Liver (tissue), 9 donors: ENCODE results near the gene HOOK2. TPM values are rescaled to one million over a fixed set of nuclear protein-coding genes. Genes with fewer than 3 reads are reported as not detected.

ENCODE experiments used
- DNase-seq: peaks from one replicate; pipeline ENCODE4 v3.0.0-alpha.2; 2017; ENCODE audit warnings: low spot score
- H3K27ac ChIP-seq, 2 donors: one replicate each; pipeline ENCODE4 v1.7.0; 2013; ENCODE audit warnings: inconsistent platforms in 2 of 2, low read length in 2 of 2, control low read depth in 1 of 2, low read depth in 1 of 2, mild to moderate bottlenecking in 1 of 2
- H3K27me3 ChIP-seq, 4 donors: one replicate each; pipeline versions ENCODE4 v1.6.1 to v1.7.0; 2013; ENCODE audit warnings: low read length in 3 of 4, inconsistent platforms in 1 of 4, mild to moderate bottlenecking in 1 of 4, moderate library complexity in 1 of 4; ENCODE audit not compliant: control insufficient read depth in 4 of 4, insufficient read depth in 4 of 4
- H3K36me3 ChIP-seq, 4 donors: one replicate each; pipeline versions ENCODE4 v1.6.1 to v1.7.0; 2013; ENCODE audit warnings: low read length in 3 of 4, mild to moderate bottlenecking in 3 of 4, low read depth in 1 of 4, moderate library complexity in 1 of 4; ENCODE audit not compliant: control insufficient read depth in 4 of 4, insufficient read depth in 3 of 4
- H3K4me1 ChIP-seq, 4 donors: one replicate each; pipeline versions ENCODE4 v1.6.1 to v1.7.0; 2013; ENCODE audit warnings: low read length in 3 of 4, mild to moderate bottlenecking in 3 of 4, moderate library complexity in 1 of 4; ENCODE audit not compliant: control insufficient read depth in 4 of 4, insufficient read depth in 4 of 4
- H3K4me3 ChIP-seq, 3 donors: one replicate each; pipeline versions ENCODE4 v1.6.1 to v1.7.0; 2013; ENCODE audit warnings: low read length in 3 of 3, control low read depth in 1 of 3, low read depth in 1 of 3, mild to moderate bottlenecking in 1 of 3
- H3K9ac ChIP-seq, 2 donors: one replicate each; pipeline ENCODE4 v1.7.0; 2013; ENCODE audit warnings: low read length in 2 of 2, mild to moderate bottlenecking in 2 of 2, moderate library complexity in 2 of 2, control low read depth in 1 of 2, low read depth in 1 of 2
- H3K9me3 ChIP-seq, 4 donors: one replicate each; pipeline versions ENCODE4 v1.6.1 to v1.7.0; 2013; ENCODE audit warnings: low read length in 3 of 4; ENCODE audit not compliant: control insufficient read depth in 4 of 4
- ATF3 ChIP-seq: IDR thresholded peaks from 2 replicates; pipeline ENCODE4 v1.6.1; 2016; ENCODE audit warnings: antibody characterized with exemption
- CTCF ChIP-seq: fragments of 150-350 bp; IDR thresholded peaks from 2 replicates; pipeline ENCODE4 v1.5.1; 2017; ENCODE audit warnings: improper control_type of control experiment, low read depth, low read length; ENCODE audit not compliant: missing input control
- EGR1 ChIP-seq, 2 donors: IDR thresholded peaks; 2 replicates each; pipeline ENCODE4 v1.6.1; 2016 to 2018; ENCODE audit warnings: antibody characterized with exemption in 2 of 2, low read depth in 2 of 2
- FOXA1 ChIP-seq: IDR thresholded peaks from 2 replicates; pipeline ENCODE4 v1.6.1; 2016; ENCODE audit warnings: antibody characterized with exemption
- FOXA2 ChIP-seq: IDR thresholded peaks from 2 replicates; pipeline ENCODE4 v1.6.1; 2016; ENCODE audit warnings: antibody characterized with exemption
- GABPA ChIP-seq, 2 donors: IDR thresholded peaks in 1 of 2; conservative IDR thresholded peaks in 1 of 2; 2 replicates each; pipeline ENCODE4 v1.6.1; 2016; ENCODE audit warnings: antibody characterized with exemption in 2 of 2, mild to moderate bottlenecking in 1 of 2, moderate library complexity in 1 of 2
- HNF4A ChIP-seq, 2 donors: conservative IDR thresholded peaks; 2 replicates each; pipeline ENCODE4 v1.6.1; 2016; ENCODE audit warnings: antibody characterized with exemption in 2 of 2, mild to moderate bottlenecking in 2 of 2
- HNF4G ChIP-seq: IDR thresholded peaks from 2 replicates; pipeline ENCODE4 v1.6.1; 2016; ENCODE audit warnings: antibody characterized with exemption
- JUND ChIP-seq, 2 donors: IDR thresholded peaks; 2 replicates each; pipeline ENCODE4 v1.6.1; 2016; ENCODE audit warnings: antibody characterized with exemption in 2 of 2
- NR2F2 ChIP-seq: IDR thresholded peaks from 2 replicates; pipeline ENCODE4 v1.6.1; 2016; ENCODE audit warnings: antibody characterized with exemption
- RAD21 ChIP-seq, 2 donors: IDR thresholded peaks; 2 replicates each; pipeline ENCODE4 v1.6.1; 2016; ENCODE audit warnings: antibody characterized with exemption in 2 of 2, mild to moderate bottlenecking in 2 of 2
- RXRA ChIP-seq, 2 donors: IDR thresholded peaks; 2 replicates each; pipeline ENCODE4 v1.6.1; 2017 to 2018; ENCODE audit warnings: antibody characterized with exemption in 2 of 2, mild to moderate bottlenecking in 1 of 2
- SP1 ChIP-seq: IDR thresholded peaks from 2 replicates; pipeline ENCODE4 v1.6.1; 2018; ENCODE audit warnings: antibody characterized with exemption, mild to moderate bottlenecking
- YY1 ChIP-seq: IDR thresholded peaks from 2 replicates; pipeline ENCODE4 v1.6.1; 2016; ENCODE audit warnings: antibody characterized with exemption, mild to moderate bottlenecking
- ZBTB33 ChIP-seq: IDR thresholded peaks from 2 replicates; pipeline ENCODE4 v1.6.1; 2016; ENCODE audit warnings: antibody characterized with exemption
- WGBS: extraction: QIAGEN DNeasy Blood & Tissue Kit; methylation state at CpG from one replicate; pipeline ENCODE4 v1.1.7; 2013; 5-methylcytosine and 5-hydroxymethylcytosine counted together
- polyA plus RNA-seq, 2 donors: library from polyadenylated mRNA; stranded (reverse) in 1 of 2; unstranded in 1 of 2; fragments of 200-250 nt in 1 of 2; fragments of >200 nt in 1 of 2; fragmentation: Nextera tagmentation in 1 of 2; extraction: Ambion mirVana in 1 of 2; gene quantifications; one replicate each; pipeline versions ENCODE4 v1.2.1 to v1.2.3, GENCODE V29; 2013 to 2015
- total RNA-seq, 2 donors: library from RNA; depleted of rRNA; stranded (reverse); fragments of >200 nt; gene quantifications; one replicate each; pipeline ENCODE4 v1.2.3, GENCODE V29; 2014
- TF ChIP-seq, protein P1 (sequence below): IDR thresholded peaks from 2 replicates; pipeline ENCODE4 v1.6.1; 2016; ENCODE audit warnings: antibody characterized with exemption, mild to moderate bottlenecking
- donor health status: healthy.
- donor health status: healthy.
- donor health status: healthy.
- donor health status: healthy.
- donor health status: healthy.

The HOOK2 gene
- total and polyA plus RNA-seq, 4 donors = 11.3 to 36.4 (median 15.0) TPM

DNA sequence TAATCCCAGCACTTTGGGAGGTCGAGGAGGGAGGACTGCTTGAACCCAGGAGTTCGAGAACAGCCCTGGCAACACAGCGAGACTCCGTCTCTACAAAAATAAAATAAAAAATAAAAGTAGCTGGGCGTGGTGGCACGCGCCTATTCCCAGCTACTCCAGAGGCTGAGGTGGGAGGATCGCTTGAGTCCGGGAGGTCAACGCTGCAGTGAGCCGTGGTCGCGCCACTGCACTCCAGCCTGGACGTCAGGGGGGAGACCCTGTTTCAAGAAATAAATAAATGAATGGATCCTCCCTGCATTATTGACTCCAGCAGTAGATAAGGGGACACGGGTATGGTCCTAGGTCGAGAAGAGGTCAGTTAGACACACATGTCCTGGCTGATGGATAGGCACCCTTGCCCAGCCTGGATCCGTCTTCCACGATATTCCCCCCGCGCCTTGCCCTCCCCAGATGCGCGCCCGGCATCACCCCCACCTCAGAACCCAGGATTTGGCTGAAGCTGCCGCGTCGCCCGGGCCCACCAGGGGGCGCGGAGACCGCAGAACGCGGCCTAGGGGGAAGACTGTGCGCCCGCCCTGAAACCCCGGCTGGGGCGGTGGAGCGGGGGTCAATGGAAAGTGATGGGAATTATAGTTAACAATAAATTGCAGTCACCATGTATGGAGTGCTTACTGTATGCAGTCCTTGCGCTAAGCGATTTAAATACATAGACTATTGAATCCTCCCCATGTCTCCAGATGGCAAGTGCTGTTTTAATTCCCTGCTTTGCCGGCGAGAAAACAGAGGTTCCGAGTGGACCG is 2.1 kb upstream of the HOOK2 start (continued):
- peak; percentile 76 for TF ChIP-seq CTCF
- no peak for TF ChIP-seq RXRA (IDR thresholded peaks at IDR 0.05)

GRCh38 chr19:12773571-12773970 is 1.8 kb downstream of the HOOK2 start:
- no peaks in the 10 kb centered on the region for H3K9me3 ChIP-seq
- no peak for DNase-seq
- H3K27ac ChIP-seq = no peak overlapping the region
- peaks cover 5 to 21% (median 15%) of the 10 kb centered on the region in 4 donors for H3K4me1 ChIP-seq
- peaks cover 4 to 19% (median 6%) of the 10 kb centered on the region in 4 donors for H3K36me3 ChIP-seq
- H3K27me3 ChIP-seq = no peaks in the 10 kb centered on the region
- no peak overlapping the region for H3K4me3 ChIP-seq
- no peak overlapping the region for H3K9ac ChIP-seq
- WGBS = 97% methylated on average over 2 of the region's 2 CpGs
- TF ChIP-seq EGR1 (IDR thresholded peaks at IDR 0.05; ENCODE audit: low read depth in 2 of 2) (no peak), SP1 (no peak), FOXA1 (no peak), FOXA2 (no peak), NR2F2 (no peak), CTCF (peak; percentile 2), RAD21 (IDR thresholded peaks at IDR 0.05) (peak; percentile 20 to 37)

DNA sequence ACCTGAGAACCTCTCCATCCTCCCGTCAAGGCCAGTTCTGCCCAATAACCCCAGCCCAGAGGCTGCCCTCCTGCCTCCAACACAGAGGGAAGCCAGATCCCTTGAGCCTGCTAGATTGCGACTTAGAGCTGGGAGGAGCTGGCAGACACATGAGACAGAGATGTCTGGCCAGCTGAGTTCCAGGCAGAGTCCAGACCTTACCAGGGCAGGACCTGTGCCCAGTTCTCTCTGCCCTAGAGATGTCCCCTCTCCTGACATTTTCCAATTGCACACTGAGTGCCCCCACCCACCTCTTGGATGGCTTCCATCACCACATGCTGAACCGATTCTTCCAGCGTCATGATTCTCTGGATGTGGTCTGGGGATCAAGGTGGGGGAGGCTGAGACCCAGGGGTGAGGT is 3.0 kb downstream of the HOOK2 start:
- Histone ChIP-seq H3K36me3 (peaks cover 6 to 26% (median 7%) of the 10 kb centered on the region in 4 donors), H3K27me3 (no peaks in the 10 kb centered on the region), H3K9me3 (no peaks in the 10 kb centered on the region), H3K4me3 (no peak overlapping the region), H3K27ac (no peak overlapping the region), H3K9ac (no peak overlapping the region), H3K4me1 (peaks cover 5 to 11% (median 7%) of the 10 kb centered on the region in 4 donors)
- WGBS = 84% methylated on average over 4 of the region's 4 CpGs
- DNase-seq = no peak
- TF ChIP-seq ZBTB33 = no peak
- TF ChIP-seq GABPA (IDR thresholded peaks at IDR 0.05 in 1 of 2, conservative IDR thresholded peaks at IDR 0.05 in 1 of 2) = no peak
- no peak for TF ChIP-seq CTCF
- no peak for TF ChIP-seq YY1
- no peak for TF ChIP-seq ATF3
- no peak for TF ChIP-seq HNF4A (conservative IDR thresholded peaks at IDR 0.05)
- no peak for TF ChIP-seq FOXA1
- TF ChIP-seq FOXA2 = no peak
- no peak for TF ChIP-seq RXRA (IDR thresholded peaks at IDR 0.05)
- TF ChIP-seq, protein P1, sequence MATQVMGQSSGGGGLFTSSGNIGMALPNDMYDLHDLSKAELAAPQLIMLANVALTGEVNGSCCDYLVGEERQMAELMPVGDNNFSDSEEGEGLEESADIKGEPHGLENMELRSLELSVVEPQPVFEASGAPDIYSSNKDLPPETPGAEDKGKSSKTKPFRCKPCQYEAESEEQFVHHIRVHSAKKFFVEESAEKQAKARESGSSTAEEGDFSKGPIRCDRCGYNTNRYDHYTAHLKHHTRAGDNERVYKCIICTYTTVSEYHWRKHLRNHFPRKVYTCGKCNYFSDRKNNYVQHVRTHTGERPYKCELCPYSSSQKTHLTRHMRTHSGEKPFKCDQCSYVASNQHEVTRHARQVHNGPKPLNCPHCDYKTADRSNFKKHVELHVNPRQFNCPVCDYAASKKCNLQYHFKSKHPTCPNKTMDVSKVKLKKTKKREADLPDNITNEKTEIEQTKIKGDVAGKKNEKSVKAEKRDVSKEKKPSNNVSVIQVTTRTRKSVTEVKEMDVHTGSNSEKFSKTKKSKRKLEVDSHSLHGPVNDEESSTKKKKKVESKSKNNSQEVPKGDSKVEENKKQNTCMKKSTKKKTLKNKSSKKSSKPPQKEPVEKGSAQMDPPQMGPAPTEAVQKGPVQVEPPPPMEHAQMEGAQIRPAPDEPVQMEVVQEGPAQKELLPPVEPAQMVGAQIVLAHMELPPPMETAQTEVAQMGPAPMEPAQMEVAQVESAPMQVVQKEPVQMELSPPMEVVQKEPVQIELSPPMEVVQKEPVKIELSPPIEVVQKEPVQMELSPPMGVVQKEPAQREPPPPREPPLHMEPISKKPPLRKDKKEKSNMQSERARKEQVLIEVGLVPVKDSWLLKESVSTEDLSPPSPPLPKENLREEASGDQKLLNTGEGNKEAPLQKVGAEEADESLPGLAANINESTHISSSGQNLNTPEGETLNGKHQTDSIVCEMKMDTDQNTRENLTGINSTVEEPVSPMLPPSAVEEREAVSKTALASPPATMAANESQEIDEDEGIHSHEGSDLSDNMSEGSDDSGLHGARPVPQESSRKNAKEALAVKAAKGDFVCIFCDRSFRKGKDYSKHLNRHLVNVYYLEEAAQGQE = no peak
- no peak for TF ChIP-seq EGR1 (IDR thresholded peaks at IDR 0.05; ENCODE audit: low read depth in 2 of 2)
- no peak for TF ChIP-seq JUND (IDR thresholded peaks at IDR 0.05)
- TF ChIP-seq HNF4G = no peak
- no peak for TF ChIP-seq RAD21 (IDR thresholded peaks at IDR 0.05)
